B cell (primary cell): Measurements from ENCODE around the gene TYK2. TPM values are rescaled to one million over a fixed set of nuclear protein-coding genes. Genes with fewer than 3 reads are reported as not detected.
A peak's percentile ranks its signal among the peaks of the same experiment; 100 is the strongest.

ENCODE experiments used
- ATAC-seq: fragments of 200-7000 bp; cut with Tn5 transposase; one replicate; pipeline ENCODE4 v1.10.0; 2021; ENCODE audit warnings: low read depth, mild to moderate bottlenecking, moderate number of reproducible peaks, moderate library complexity
- CTCF ChIA-PET: fragments of 350-600 bp; sonication (Branson Sonifier 250); formaldehyde crosslinking; loops from one replicate; lab custom pipeline; 2021; ENCODE audit warnings: antibody characterized with exemption, inconsistent platforms; lab: Charles Lee
- POLR2A ChIA-PET: fragments of 350-600 bp; sonication (Branson Sonifier 250); formaldehyde crosslinking; loops from one replicate; lab custom pipeline; 2021; ENCODE audit warnings: antibody characterized with exemption; lab: Charles Lee
- DNase-seq: peaks from one replicate; pipeline ENCODE4 v3.0.0; 2013
- H2AFZ ChIP-seq: 2 replicates; pipeline ENCODE4 v1.6.1; 2012; ENCODE audit warnings: mild to moderate bottlenecking, low read depth, low read length; ENCODE audit not compliant: insufficient read depth, poor library complexity, severe bottlenecking
- H3K27ac ChIP-seq, 2 donors: 1 replicate in 1 of 2; 2 replicates in 1 of 2; pipeline ENCODE4 v1.5.1; 2012 to 2013; ENCODE audit warnings: low read length in 2 of 2, mild to moderate bottlenecking in 2 of 2, moderate library complexity in 1 of 2
- H3K27me3 ChIP-seq, 4 experiments: fragments of 200-600 bp in 1 of 4; sonication (generic) in 1 of 4; replicated peaks in 1 of 4; 1 replicate in 2 of 4; 2 replicates in 2 of 4; pipeline versions ENCODE4 v1.6.1 to v1.7.0; 2013 to 2016; ENCODE audit warnings: low read length in 3 of 4, mild to moderate bottlenecking in 2 of 4, mixed read lengths in 1 of 4, moderate library complexity in 1 of 4; ENCODE audit not compliant: insufficient read depth in 4 of 4, control insufficient read depth in 3 of 4; ENCODE audit errors: control extremely low read depth in 1 of 4
- H3K36me3 ChIP-seq, 2 experiments: replicated peaks in 1 of 2; 1 replicate in 1 of 2; 2 replicates in 1 of 2; pipeline versions ENCODE4 v1.6.1 to v1.7.1; 2013; ENCODE audit warnings: low read length in 1 of 2; ENCODE audit not compliant: insufficient read depth in 2 of 2, control insufficient read depth in 1 of 2; ENCODE audit errors: control extremely low read depth in 1 of 2, extremely low read depth in 1 of 2
- H3K4me1 ChIP-seq, 2 donors: fragments of 200-600 bp in 1 of 2; sonication (generic) in 1 of 2; 1 replicate in 1 of 2; 2 replicates in 1 of 2; pipeline versions ENCODE4 v1.5.1 to v1.6.1; 2013 to 2017; ENCODE audit warnings: low read length in 2 of 2; ENCODE audit not compliant: control insufficient read depth in 2 of 2, insufficient read depth in 2 of 2
- H3K4me2 ChIP-seq: replicated peaks from 2 replicates; pipeline ENCODE3; 2012; ENCODE audit warnings: mild to moderate bottlenecking, low read depth, low read length; ENCODE audit not compliant: poor library complexity, severe bottlenecking
- H3K4me3 ChIP-seq, 5 experiments: fragments of 200-600 bp in 1 of 5; sonication (generic) in 1 of 5; 1 replicate in 3 of 5; 2 replicates in 2 of 5; pipeline versions ENCODE4 v1.5.1 to v1.7.0; 2011 to 2016; ENCODE audit warnings: low read length in 4 of 5, mild to moderate bottlenecking in 4 of 5, low read depth in 2 of 5, control low read depth in 1 of 5, moderate library complexity in 1 of 5; ENCODE audit not compliant: insufficient read depth in 1 of 5; ENCODE audit errors: control extremely low read depth in 1 of 5, extremely low read depth in 1 of 5
- H3K79me2 ChIP-seq: fragments of 200-600 bp; sonication (generic); one replicate; pipeline ENCODE4 v1.6.0; 2016; ENCODE audit warnings: low read length; ENCODE audit not compliant: control insufficient read depth, insufficient read depth
- H3K9ac ChIP-seq: fragments of 200-600 bp; sonication (generic); 2 replicates; pipeline ENCODE4 v1.6.1; 2017; ENCODE audit warnings: mild to moderate bottlenecking, low read length, moderate library complexity
- H3K9me3 ChIP-seq, 3 donors: one replicate each; pipeline versions ENCODE4 v1.6.1 to v1.7.1; 2013; ENCODE audit warnings: low read length in 2 of 3; ENCODE audit not compliant: control insufficient read depth in 2 of 3, insufficient read depth in 1 of 3; ENCODE audit errors: control extremely low read depth in 1 of 3
- H4K20me1 ChIP-seq: 2 replicates; pipeline ENCODE4 v1.6.0; 2012; ENCODE audit warnings: mild to moderate bottlenecking, low read length; ENCODE audit not compliant: insufficient read depth, control insufficient read depth, poor library complexity, severe bottlenecking
- H3K27ac Mint-ChIP-seq: one replicate; pipeline ENCODE4 v1.8.0; 2021; ENCODE audit warnings: mixed read lengths
- H3K27me3 Mint-ChIP-seq: one replicate; pipeline ENCODE4 v1.8.0; 2021; ENCODE audit warnings: mixed read lengths
- H3K4me1 Mint-ChIP-seq: one replicate; pipeline ENCODE4 v1.8.0; 2021; ENCODE audit warnings: mixed read lengths
- H3K4me3 Mint-ChIP-seq: one replicate; pipeline ENCODE4 v1.8.0; 2021; ENCODE audit warnings: mixed read lengths
- H3K9me3 Mint-ChIP-seq: one replicate; pipeline ENCODE4 v1.8.0; 2022; ENCODE audit warnings: mixed read lengths; ENCODE audit not compliant: insufficient read depth
- EZH2 ChIP-seq: IDR thresholded peaks from 2 replicates; pipeline ENCODE4 v1.6.1; 2012; ENCODE audit warnings: borderline replicate concordance, low read depth, mild to moderate bottlenecking, moderate library complexity, low read length; ENCODE audit not compliant: insufficient read depth, poor library complexity, severe bottlenecking
- WGBS: methylation state at CpG from one replicate; pipeline ENCODE4 v1.1.5; 2013; ENCODE audit warnings: missing lambda C conversion rate; ENCODE audit not compliant: insufficient coverage; 5-methylcytosine and 5-hydroxymethylcytosine counted together
- intact Hi-C: fragments of 100-400 bp; cut with micrococcal nuclease; formaldehyde crosslinking; loops from one replicate; pipeline ENCODE4 v1.10.0; 2022
- polyA plus RNA-seq: library from polyadenylated mRNA; depleted of rRNA; stranded (reverse); fragments of >200 nt; gene quantifications from 2 replicates; pipeline ENCODE4 v1.2.3, GENCODE V29; 2012
- total RNA-seq, 2 donors: library from RNA; stranded (reverse); fragments of 120-200 nt in 1 of 2; gene quantifications; 1 replicate in 1 of 2; 2 replicates in 1 of 2; pipeline versions ENCODE4 v1.2.3 to v1.2.4, GENCODE V29; 2013 to 2022
- TF ChIP-seq, protein P1 (sequence below): fragments of 200-600 bp; IDR thresholded peaks from one replicate; pipeline ENCODE4 v1.8.0; 2022; ENCODE audit warnings: antibody characterized with exemption, mild to moderate bottlenecking

TYK2 gene
- total and polyA plus RNA-seq, 2 donors (not counting 1 experiment from before 2014, with no cell fraction given), result 337 to 343 TPM

DNA sequence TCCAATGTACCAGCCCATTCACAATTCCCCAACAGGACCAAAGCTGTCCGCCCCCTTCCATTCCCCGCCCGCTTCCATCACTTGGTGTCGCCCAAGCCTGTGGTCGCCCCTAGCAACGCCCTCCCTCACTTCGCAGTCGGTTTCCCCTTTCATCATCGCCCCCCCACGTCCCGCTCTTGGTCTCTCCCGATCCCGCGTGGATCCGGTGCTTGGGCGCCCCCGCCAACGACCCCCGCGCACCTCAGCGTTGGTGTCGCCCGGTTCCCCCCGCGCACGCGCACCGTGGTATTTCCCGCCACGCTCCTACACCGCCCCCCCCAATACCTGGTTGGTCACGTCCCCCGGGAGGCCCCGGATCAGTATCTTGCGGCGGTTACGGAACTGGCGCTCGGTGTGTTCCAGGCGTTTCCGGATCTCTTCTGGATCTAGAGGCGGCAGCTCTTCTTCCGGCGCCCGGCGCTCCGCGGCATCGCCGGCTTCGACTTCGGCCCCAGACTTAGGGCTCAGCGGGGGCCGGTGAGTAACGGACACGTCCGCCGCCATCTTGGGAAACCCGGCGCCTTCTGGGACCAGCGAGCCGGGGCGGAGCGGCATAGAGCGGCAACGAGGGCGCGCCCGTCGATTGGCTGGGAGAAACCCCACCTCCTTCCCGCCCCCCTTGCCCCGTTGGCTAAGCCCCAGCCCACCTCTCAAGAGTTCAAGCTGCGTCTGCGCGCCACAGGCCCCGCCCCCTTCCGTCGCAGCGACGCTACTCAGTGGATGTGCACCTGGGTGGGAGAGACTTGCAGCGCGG, 47.2 kb downstream of the TYK2 start, which contains the start of gene RAVER1:
RAVER1 (minus strand) TSS at position 565 of the 793 bp plus-strand sequence; CDS start at position 543, 22 bp downstream.
- peak within 1 kb of the TSS; percentile 88 for H3K9ac ChIP-seq
- CTCF ChIA-PET, result interaction anchor here (0.9 to 4.3 kb wide), 5 partner anchors 11 to 63 kb away, joined by 3 to 14 read pairs (median 3); partner anchors contain the start of gene ICAM1
- peaks cover 92% of the 10 kb centered on the region for H3K79me2 ChIP-seq
- Mint-ChIP-seq H3K4me3 (peak within 1 kb of the TSS; percentile 97), H3K27me3 (no peaks in the 10 kb centered on the region), H3K27ac (peak within 1 kb of the TSS; percentile 97), H3K9me3 (no peaks in the 10 kb centered on the region), H3K4me1 (peaks cover 21% of the 10 kb centered on the region)
- TF ChIP-seq EZH2, result no peak
- TF ChIP-seq, protein P1, sequence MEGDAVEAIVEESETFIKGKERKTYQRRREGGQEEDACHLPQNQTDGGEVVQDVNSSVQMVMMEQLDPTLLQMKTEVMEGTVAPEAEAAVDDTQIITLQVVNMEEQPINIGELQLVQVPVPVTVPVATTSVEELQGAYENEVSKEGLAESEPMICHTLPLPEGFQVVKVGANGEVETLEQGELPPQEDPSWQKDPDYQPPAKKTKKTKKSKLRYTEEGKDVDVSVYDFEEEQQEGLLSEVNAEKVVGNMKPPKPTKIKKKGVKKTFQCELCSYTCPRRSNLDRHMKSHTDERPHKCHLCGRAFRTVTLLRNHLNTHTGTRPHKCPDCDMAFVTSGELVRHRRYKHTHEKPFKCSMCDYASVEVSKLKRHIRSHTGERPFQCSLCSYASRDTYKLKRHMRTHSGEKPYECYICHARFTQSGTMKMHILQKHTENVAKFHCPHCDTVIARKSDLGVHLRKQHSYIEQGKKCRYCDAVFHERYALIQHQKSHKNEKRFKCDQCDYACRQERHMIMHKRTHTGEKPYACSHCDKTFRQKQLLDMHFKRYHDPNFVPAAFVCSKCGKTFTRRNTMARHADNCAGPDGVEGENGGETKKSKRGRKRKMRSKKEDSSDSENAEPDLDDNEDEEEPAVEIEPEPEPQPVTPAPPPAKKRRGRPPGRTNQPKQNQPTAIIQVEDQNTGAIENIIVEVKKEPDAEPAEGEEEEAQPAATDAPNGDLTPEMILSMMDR, result no peak
- peak within 1 kb of the TSS; percentile 63 to 94 (median 83) for H3K4me3 ChIP-seq
- peaks cover 14 to 24% of the 10 kb centered on the region in 2 donors for H3K4me1 ChIP-seq
- peak within 1 kb of the TSS; percentile 86 for H3K4me2 ChIP-seq
- H2AFZ ChIP-seq, result peak within 1 kb of the TSS; percentile 95
- peaks cover 65% of the 10 kb centered on the region for H4K20me1 ChIP-seq
- ATAC-seq, result peak; percentile 97
- WGBS, result under 1% methylated on average over 76 of the region's 82 CpGs
- peaks cover 0 to 49% of the 10 kb centered on the region in 2 experiments for H3K36me3 ChIP-seq
- no peaks in the 10 kb centered on the region for H3K27me3 ChIP-seq
- peak within 1 kb of the TSS; percentile 90 to 91 for H3K27ac ChIP-seq
- peak; percentile 99 for DNase-seq
- POLR2A ChIA-PET, result interaction anchor here (0.6 to 2.2 kb wide), 16 partner anchors 9 to 1248 kb away, joined by 3 to 9 read pairs (median 4); partner anchors contain the start of genes ICAM1, TMED1 and TYK2
- H3K9me3 ChIP-seq, result peaks cover 0 to 15% (median 0%) of the 10 kb centered on the region in 3 donors
- intact Hi-C loops, result loop anchor here (1.0 to 5.0 kb wide), 4 partner anchors 17 to 319 kb away; partner anchors contain the start of genes FDX2, ILF3 and TYK2
